Liver (tissue), 9 donors: Measurements from ENCODE around the gene LSM12. TPM values are rescaled to one million over a fixed set of nuclear protein-coding genes. Genes with fewer than 3 reads are reported as not detected.

Experiments
- DNase-seq: peaks from one replicate; pipeline ENCODE4 v3.0.0-alpha.2; 2017; ENCODE audit warnings: low spot score
- H3K27ac ChIP-seq, 2 donors: one replicate each; pipeline ENCODE4 v1.7.0; 2013; ENCODE audit warnings: inconsistent platforms in 2 of 2, low read length in 2 of 2, control low read depth in 1 of 2, low read depth in 1 of 2, mild to moderate bottlenecking in 1 of 2
- H3K27me3 ChIP-seq, 4 donors: one replicate each; pipeline versions ENCODE4 v1.6.1 to v1.7.0; 2013; ENCODE audit warnings: low read length in 3 of 4, inconsistent platforms in 1 of 4, mild to moderate bottlenecking in 1 of 4, moderate library complexity in 1 of 4; ENCODE audit not compliant: control insufficient read depth in 4 of 4, insufficient read depth in 4 of 4
- H3K36me3 ChIP-seq, 4 donors: one replicate each; pipeline versions ENCODE4 v1.6.1 to v1.7.0; 2013; ENCODE audit warnings: low read length in 3 of 4, mild to moderate bottlenecking in 3 of 4, low read depth in 1 of 4, moderate library complexity in 1 of 4; ENCODE audit not compliant: control insufficient read depth in 4 of 4, insufficient read depth in 3 of 4
- H3K4me1 ChIP-seq, 4 donors: one replicate each; pipeline versions ENCODE4 v1.6.1 to v1.7.0; 2013; ENCODE audit warnings: low read length in 3 of 4, mild to moderate bottlenecking in 3 of 4, moderate library complexity in 1 of 4; ENCODE audit not compliant: control insufficient read depth in 4 of 4, insufficient read depth in 4 of 4
- H3K4me3 ChIP-seq, 3 donors: one replicate each; pipeline versions ENCODE4 v1.6.1 to v1.7.0; 2013; ENCODE audit warnings: low read length in 3 of 3, control low read depth in 1 of 3, low read depth in 1 of 3, mild to moderate bottlenecking in 1 of 3
- H3K9ac ChIP-seq, 2 donors: one replicate each; pipeline ENCODE4 v1.7.0; 2013; ENCODE audit warnings: low read length in 2 of 2, mild to moderate bottlenecking in 2 of 2, moderate library complexity in 2 of 2, control low read depth in 1 of 2, low read depth in 1 of 2
- H3K9me3 ChIP-seq, 4 donors: one replicate each; pipeline versions ENCODE4 v1.6.1 to v1.7.0; 2013; ENCODE audit warnings: low read length in 3 of 4; ENCODE audit not compliant: control insufficient read depth in 4 of 4
- ATF3 ChIP-seq: IDR thresholded peaks from 2 replicates; pipeline ENCODE4 v1.6.1; 2016; ENCODE audit warnings: antibody characterized with exemption
- CTCF ChIP-seq: fragments of 150-350 bp; IDR thresholded peaks from 2 replicates; pipeline ENCODE4 v1.5.1; 2017; ENCODE audit warnings: improper control_type of control experiment, low read depth, low read length; ENCODE audit not compliant: missing input control
- EGR1 ChIP-seq, 2 donors: IDR thresholded peaks; 2 replicates each; pipeline ENCODE4 v1.6.1; 2016 to 2018; ENCODE audit warnings: antibody characterized with exemption in 2 of 2, low read depth in 2 of 2
- FOXA1 ChIP-seq: IDR thresholded peaks from 2 replicates; pipeline ENCODE4 v1.6.1; 2016; ENCODE audit warnings: antibody characterized with exemption
- FOXA2 ChIP-seq: IDR thresholded peaks from 2 replicates; pipeline ENCODE4 v1.6.1; 2016; ENCODE audit warnings: antibody characterized with exemption
- GABPA ChIP-seq, 2 donors: IDR thresholded peaks in 1 of 2; conservative IDR thresholded peaks in 1 of 2; 2 replicates each; pipeline ENCODE4 v1.6.1; 2016; ENCODE audit warnings: antibody characterized with exemption in 2 of 2, mild to moderate bottlenecking in 1 of 2, moderate library complexity in 1 of 2
- HNF4A ChIP-seq, 2 donors: conservative IDR thresholded peaks; 2 replicates each; pipeline ENCODE4 v1.6.1; 2016; ENCODE audit warnings: antibody characterized with exemption in 2 of 2, mild to moderate bottlenecking in 2 of 2
- HNF4G ChIP-seq: IDR thresholded peaks from 2 replicates; pipeline ENCODE4 v1.6.1; 2016; ENCODE audit warnings: antibody characterized with exemption
- JUND ChIP-seq, 2 donors: IDR thresholded peaks; 2 replicates each; pipeline ENCODE4 v1.6.1; 2016; ENCODE audit warnings: antibody characterized with exemption in 2 of 2
- MAX ChIP-seq: IDR thresholded peaks from 2 replicates; pipeline ENCODE4 v1.6.1; 2016; ENCODE audit warnings: antibody characterized with exemption
- NR2F2 ChIP-seq: IDR thresholded peaks from 2 replicates; pipeline ENCODE4 v1.6.1; 2016; ENCODE audit warnings: antibody characterized with exemption
- RAD21 ChIP-seq, 2 donors: IDR thresholded peaks; 2 replicates each; pipeline ENCODE4 v1.6.1; 2016; ENCODE audit warnings: antibody characterized with exemption in 2 of 2, mild to moderate bottlenecking in 2 of 2
- REST ChIP-seq: IDR thresholded peaks from 2 replicates; pipeline ENCODE4 v1.6.1; 2016; ENCODE audit warnings: antibody characterized with exemption, mild to moderate bottlenecking
- RXRA ChIP-seq, 2 donors: IDR thresholded peaks; 2 replicates each; pipeline ENCODE4 v1.6.1; 2017 to 2018; ENCODE audit warnings: antibody characterized with exemption in 2 of 2, mild to moderate bottlenecking in 1 of 2
- SP1 ChIP-seq: IDR thresholded peaks from 2 replicates; pipeline ENCODE4 v1.6.1; 2018; ENCODE audit warnings: antibody characterized with exemption, mild to moderate bottlenecking
- TAF1 ChIP-seq: conservative IDR thresholded peaks from 2 replicates; pipeline ENCODE4 v1.6.1; 2016; ENCODE audit warnings: antibody characterized with exemption, mild to moderate bottlenecking
- YY1 ChIP-seq: IDR thresholded peaks from 2 replicates; pipeline ENCODE4 v1.6.1; 2016; ENCODE audit warnings: antibody characterized with exemption, mild to moderate bottlenecking
- ZBTB33 ChIP-seq: IDR thresholded peaks from 2 replicates; pipeline ENCODE4 v1.6.1; 2016; ENCODE audit warnings: antibody characterized with exemption
- WGBS: extraction: QIAGEN DNeasy Blood & Tissue Kit; methylation state at CpG from one replicate; pipeline ENCODE4 v1.1.7; 2013; 5-methylcytosine and 5-hydroxymethylcytosine counted together
- polyA plus RNA-seq, 2 donors: library from polyadenylated mRNA; stranded (reverse) in 1 of 2; unstranded in 1 of 2; fragments of 200-250 nt in 1 of 2; fragments of >200 nt in 1 of 2; fragmentation: Nextera tagmentation in 1 of 2; extraction: Ambion mirVana in 1 of 2; gene quantifications; one replicate each; pipeline versions ENCODE4 v1.2.1 to v1.2.3, GENCODE V29; 2013 to 2015
- total RNA-seq, 2 donors: library from RNA; depleted of rRNA; stranded (reverse); fragments of >200 nt; gene quantifications; one replicate each; pipeline ENCODE4 v1.2.3, GENCODE V29; 2014
- donor health status: healthy.
- donor health status: healthy.
- donor health status: healthy.
- donor health status: healthy.
- donor health status: healthy.

LSM12 gene
- total and polyA plus RNA-seq, 4 donors: 12.1 to 31.9 (median 15.1) TPM

- H3K27me3 ChIP-seq: no peaks in the 10 kb centered on the region
- H3K4me1 ChIP-seq: peaks cover 23 to 69% (median 41%) of the 10 kb centered on the region in 4 donors
- H3K27ac ChIP-seq: peak overlapping the region; percentile 94 to 98
- no peaks in the 10 kb centered on the region for H3K9me3 ChIP-seq
- no peak for DNase-seq
- peak overlapping the region; percentile 50 for H3K9ac ChIP-seq
- peaks cover 0 to 3% (median 1%) of the 10 kb centered on the region in 4 donors for H3K36me3 ChIP-seq
- H3K4me3 ChIP-seq: no peak overlapping the region
- TF ChIP-seq MAX (peak; percentile 54), SP1 (peak; percentile 73), HNF4A (conservative IDR thresholded peaks at IDR 0.05) (peak; percentile 47 to 63), NR2F2 (no peak), HNF4G (no peak), ATF3 (peak; percentile 59), GABPA (IDR thresholded peaks at IDR 0.05 in 1 of 2, conservative IDR thresholded peaks at IDR 0.05 in 1 of 2) (peak; percentile 57 to 77), RXRA (IDR thresholded peaks at IDR 0.05) (peak; percentile 65 to 68), YY1 (peak; percentile 12)
- 45% methylated on average over 9 of the region's 9 CpGs for WGBS
These were observed 64.2 kb downstream of the LSM12 start for GRCh38 chr17:44002141-44002848.

- 41% methylated on average over 2 of the region's 2 CpGs for WGBS
- Histone ChIP-seq H3K36me3 (no peaks in the 10 kb centered on the region), H3K4me1 (peaks cover 16 to 64% (median 36%) of the 10 kb centered on the region in 4 donors), H3K9ac (peak overlapping the region in 1 of 2 donors; percentile 50), H3K9me3 (no peaks in the 10 kb centered on the region), H3K4me3 (no peak overlapping the region), H3K27me3 (no peaks in the 10 kb centered on the region), H3K27ac (peak overlapping the region; percentile 94 to 98)
- TF ChIP-seq HNF4G: no peak
- peak; percentile 96 to 97 for TF ChIP-seq RXRA (IDR thresholded peaks at IDR 0.05)
- TF ChIP-seq CTCF: no peak
- TF ChIP-seq NR2F2: peak; percentile 21
- peak; percentile 96 for TF ChIP-seq TAF1
- no peak for TF ChIP-seq RAD21 (IDR thresholded peaks at IDR 0.05)
- peak; percentile 91 for TF ChIP-seq REST
- TF ChIP-seq YY1: peak; percentile 81
- TF ChIP-seq ZBTB33: peak; percentile 60
- no peak for TF ChIP-seq FOXA2
- no peak for TF ChIP-seq GABPA (IDR thresholded peaks at IDR 0.05 in 1 of 2, conservative IDR thresholded peaks at IDR 0.05 in 1 of 2)
- TF ChIP-seq FOXA1: no peak
- no peak for TF ChIP-seq EGR1 (IDR thresholded peaks at IDR 0.05; ENCODE audit: low read depth in 2 of 2)
- TF ChIP-seq MAX: peak; percentile 60
- TF ChIP-seq JUND (IDR thresholded peaks at IDR 0.05): peak in 1 of 2 donors; percentile 61
- TF ChIP-seq ATF3: no peak
- peak; percentile 78 to 84 for TF ChIP-seq HNF4A (conservative IDR thresholded peaks at IDR 0.05)
- peak; percentile 92 for TF ChIP-seq SP1
- peak; percentile 70 for DNase-seq
These were observed 65.0 kb downstream of the LSM12 start for GRCh38 chr17:44001461-44001920.
